H9 (cell line): Measurements from ENCODE around the gene ATP5MC3. TPM values are rescaled to one million over a fixed set of nuclear protein-coding genes. Genes with fewer than 3 reads are reported as not detected.

Experiments used
- DNase-seq: peaks from one replicate; pipeline ENCODE4 v3.0.0-alpha.2; 2017
- H2AFZ ChIP-seq: one replicate; pipeline ENCODE4 v1.6.1; 2013; ENCODE audit warnings: mild to moderate bottlenecking, low read length, control low read depth, moderate library complexity
- H2AK5ac ChIP-seq: 2 replicates; pipeline ENCODE4 v1.6.1; 2013; ENCODE audit warnings: low read length, control low read depth, mixed read lengths; ENCODE audit not compliant: insufficient read length
- H2BK120ac ChIP-seq: one replicate; pipeline ENCODE4 v1.6.1; 2013; ENCODE audit warnings: low read depth, mild to moderate bottlenecking, low read length, control low read depth, inconsistent platforms; ENCODE audit not compliant: poor library complexity, severe bottlenecking
- H2BK12ac ChIP-seq: 2 replicates; pipeline ENCODE4 v1.6.1; 2013; ENCODE audit warnings: low read length, control low read depth, mixed read lengths, low read depth; ENCODE audit not compliant: insufficient read length
- H2BK15ac ChIP-seq: 2 replicates; pipeline ENCODE4 v1.6.1; 2013; ENCODE audit warnings: low read depth, low read length, control low read depth
- H2BK20ac ChIP-seq: one replicate; pipeline ENCODE4 v1.6.1; 2013; ENCODE audit warnings: low read depth, mild to moderate bottlenecking, low read length, control low read depth, inconsistent platforms; ENCODE audit not compliant: poor library complexity, severe bottlenecking
- H2BK5ac ChIP-seq: 2 replicates; pipeline ENCODE4 v1.6.1; 2013; ENCODE audit warnings: low read length, control low read depth, mixed read lengths; ENCODE audit not compliant: insufficient read length
- H3K14ac ChIP-seq: 2 replicates; pipeline ENCODE4 v1.6.1; 2013; ENCODE audit warnings: low read length, control low read depth; ENCODE audit not compliant: insufficient read depth
- H3K18ac ChIP-seq: 2 replicates; pipeline ENCODE4 v1.6.1; 2013; ENCODE audit warnings: low read depth, mild to moderate bottlenecking, mixed read lengths, low read length, control low read depth; ENCODE audit not compliant: insufficient read length
- H3K23ac ChIP-seq: 2 replicates; pipeline ENCODE4 v1.6.1; 2013; ENCODE audit warnings: low read length, control low read depth, mixed read lengths, low read depth; ENCODE audit not compliant: insufficient read length
- H3K23me2 ChIP-seq: 2 replicates; pipeline ENCODE4 v1.6.1; 2013; ENCODE audit warnings: low read depth, mild to moderate bottlenecking, mixed read lengths, low read length, control low read depth; ENCODE audit not compliant: insufficient read length, poor library complexity, severe bottlenecking
- H3K27ac ChIP-seq: 2 replicates; pipeline ENCODE4 v1.5.1; 2013; ENCODE audit warnings: low read length, control low read depth, mixed read lengths, low read depth; ENCODE audit not compliant: insufficient read length
- H3K27me3 ChIP-seq: 2 replicates; pipeline ENCODE4 v1.6.1; 2013; ENCODE audit warnings: low read length, control low read depth, inconsistent platforms; ENCODE audit not compliant: insufficient read depth
- H3K4ac ChIP-seq: 2 replicates; pipeline ENCODE4 v1.6.1; 2013; ENCODE audit warnings: low read depth, mild to moderate bottlenecking, control low read depth, inconsistent platforms, low read length, moderate library complexity
- H3K4me1 ChIP-seq: 2 replicates; pipeline ENCODE4 v1.6.1; 2013; ENCODE audit warnings: low read length, control low read depth, inconsistent platforms; ENCODE audit not compliant: insufficient read depth
- H3K4me2 ChIP-seq: 2 replicates; pipeline ENCODE4 v1.6.1; 2013; ENCODE audit warnings: low read length, control low read depth, mixed read lengths; ENCODE audit not compliant: insufficient read length, insufficient read depth
- H3K56ac ChIP-seq: 2 replicates; pipeline ENCODE4 v1.6.1; 2013; ENCODE audit warnings: low read depth, mild to moderate bottlenecking, mixed read lengths, low read length, control low read depth; ENCODE audit not compliant: insufficient read length
- H3K79me1 ChIP-seq: 2 replicates; pipeline ENCODE4 v1.6.1; 2013; ENCODE audit warnings: low read depth, mild to moderate bottlenecking, moderate library complexity, low read length, control low read depth, inconsistent platforms; ENCODE audit not compliant: insufficient read depth, poor library complexity, severe bottlenecking
- H3K79me2 ChIP-seq: 2 replicates; pipeline ENCODE4 v1.6.1; 2013; ENCODE audit warnings: low read length, control low read depth, inconsistent platforms; ENCODE audit not compliant: insufficient read depth
- H3K9ac ChIP-seq: 2 replicates; pipeline ENCODE4 v1.6.1; 2013; ENCODE audit warnings: low read length, control low read depth, mixed read lengths; ENCODE audit not compliant: insufficient read length; ENCODE audit errors: extremely low read depth
- H3K9me3 ChIP-seq: one replicate; pipeline ENCODE4 v1.6.1; 2013; ENCODE audit warnings: low read depth, low read length, inconsistent platforms; ENCODE audit not compliant: control insufficient read depth
- H3T11ph ChIP-seq: one replicate; pipeline ENCODE4 v1.6.1; 2013; ENCODE audit warnings: mild to moderate bottlenecking, low read length, control low read depth, inconsistent platforms
- H4K20me1 ChIP-seq: one replicate; pipeline ENCODE4 v1.6.1; 2013; ENCODE audit not compliant: control insufficient read depth, insufficient read length, insufficient read depth
- H4K5ac ChIP-seq: 2 replicates; pipeline ENCODE4 v1.6.1; 2013; ENCODE audit warnings: low read depth, mild to moderate bottlenecking, mixed read lengths, low read length, control low read depth; ENCODE audit not compliant: insufficient read length
- H4K8ac ChIP-seq: replicated peaks from 2 replicates; pipeline ENCODE4 v1.6.1; 2013; ENCODE audit warnings: low read length, control low read depth, mixed read lengths, low read depth; ENCODE audit not compliant: insufficient read length
- H4K91ac ChIP-seq: 2 replicates; pipeline ENCODE4 v1.6.1; 2013; ENCODE audit warnings: low read depth, mild to moderate bottlenecking, moderate library complexity, mixed read lengths, low read length, control low read depth; ENCODE audit not compliant: insufficient read length
- H3K27ac Mint-ChIP-seq, 3 experiments: 2 replicates in 2 of 3; 3 replicates in 1 of 3; pipeline ENCODE4 v1.8.0; 2020 to 2021; ENCODE audit warnings: mixed read lengths in 3 of 3, mild to moderate bottlenecking in 1 of 3, moderate library complexity in 1 of 3
- H3K27me3 Mint-ChIP-seq: 2 replicates; pipeline ENCODE4 v1.8.0; 2021; ENCODE audit warnings: low read depth, mild to moderate bottlenecking, moderate library complexity, mixed read lengths
- H3K36me3 Mint-ChIP-seq, 3 experiments: 2 replicates in 2 of 3; 3 replicates in 1 of 3; pipeline ENCODE4 v1.8.0; 2020 to 2021; ENCODE audit warnings: low read depth in 3 of 3, mixed read lengths in 3 of 3; ENCODE audit not compliant: insufficient read depth in 1 of 3
- H3K4me1 Mint-ChIP-seq, 2 experiments: 2 replicates each; pipeline ENCODE4 v1.8.0; 2020; ENCODE audit warnings: mixed read lengths in 2 of 2
- H3K4me3 Mint-ChIP-seq, 2 experiments: 2 replicates in 1 of 2; 3 replicates in 1 of 2; pipeline ENCODE4 v1.8.0; 2020 to 2021; ENCODE audit warnings: mild to moderate bottlenecking in 2 of 2, mixed read lengths in 2 of 2, moderate library complexity in 1 of 2
- H3K9me3 Mint-ChIP-seq, 2 experiments: 2 replicates in 1 of 2; 3 replicates in 1 of 2; pipeline ENCODE4 v1.8.0; 2020; ENCODE audit warnings: mild to moderate bottlenecking in 2 of 2, mixed read lengths in 2 of 2, moderate library complexity in 1 of 2
- CTCF ChIP-seq: fragments of 200-600 bp; sonication (generic); conservative IDR thresholded peaks from 3 replicates; pipeline ENCODE4 v1.8.0; 2021; ENCODE audit warnings: antibody characterized with exemption, mild to moderate bottlenecking
- total RNA-seq: library from RNA; stranded (reverse); gene quantifications from 2 replicates; pipeline ENCODE4 v1.2.1, GENCODE V29; 2021

Gene ATP5MC3
- total RNA-seq, 1 experiment from 2014 or later, result 326 TPM

GRCh38 chr2:175136334-175137215, 44.9 kb downstream of the ATP5MC3 start:
- Histone ChIP-seq H3K9me3 (no peaks in the 10 kb centered on the region), H4K5ac (no peak overlapping the region), H2BK15ac (no peak overlapping the region), H2BK5ac (no peak overlapping the region), H4K91ac (no peak overlapping the region), H3K9ac (no peak overlapping the region), H3K27ac (no peak overlapping the region), H4K8ac (no peak overlapping the region), H4K20me1 (no peaks in the 10 kb centered on the region), H3K4me1 (peaks cover 2% of the 10 kb centered on the region; the same call in 1 of the 2 replicates), H3K23me2 (no peaks in the 10 kb centered on the region), H2BK20ac (no peak overlapping the region), H2AK5ac (no peak overlapping the region), H3K18ac (no peak overlapping the region), H3K27me3 (no peaks in the 10 kb centered on the region), H3T11ph (no peak overlapping the region), H2AFZ (no peak overlapping the region), H2BK120ac (no peak overlapping the region), H3K14ac (no peak overlapping the region), H3K79me1 (no peaks in the 10 kb centered on the region), H3K56ac (no peak overlapping the region), H3K4me2 (no peak overlapping the region), H2BK12ac (no peak overlapping the region), H3K4ac (no peak overlapping the region), H3K23ac (no peak overlapping the region), H3K79me2 (no peaks in the 10 kb centered on the region; the same call in 1 of the 2 replicates)
- H3K27me3 Mint-ChIP-seq, result no peaks in the 10 kb centered on the region
- no peak for TF ChIP-seq CTCF
- H3K4me1 Mint-ChIP-seq, result peaks cover 19 to 22% of the 10 kb centered on the region in 2 experiments
- H3K27ac Mint-ChIP-seq, result peak overlapping the region in 2 of 3 experiments; percentile 50 to 75; a peak in 4 of 7 replicates
- H3K4me3 Mint-ChIP-seq, result no peak overlapping the region
- no peak for DNase-seq
- no peaks in the 10 kb centered on the region for H3K9me3 Mint-ChIP-seq
- H3K36me3 Mint-ChIP-seq, result peaks cover 10 to 45% (median 39%) of the 10 kb centered on the region in 3 experiments
